Stimulated activated CD4-positive, alpha-beta T cell treated with anti-CD3 and anti-CD28 coated beads, Interleukin-4, amount 100 ng/mL, for 1 hour (primary cell): ENCODE data around the gene CD300E.
"Not testable (repeated sequence)": the region's sequence is repeated elsewhere in the genome, so short reads cannot be mapped to it uniquely, and the experiment has no call there.

Source experiments
- DNase-seq: peaks from one replicate; pipeline ENCODE4 v3.0.0-alpha.2; 2020

The CD300E gene, protein sequence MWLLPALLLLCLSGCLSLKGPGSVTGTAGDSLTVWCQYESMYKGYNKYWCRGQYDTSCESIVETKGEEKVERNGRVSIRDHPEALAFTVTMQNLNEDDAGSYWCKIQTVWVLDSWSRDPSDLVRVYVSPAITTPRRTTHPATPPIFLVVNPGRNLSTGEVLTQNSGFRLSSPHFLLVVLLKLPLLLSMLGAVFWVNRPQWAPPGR

DNA sequence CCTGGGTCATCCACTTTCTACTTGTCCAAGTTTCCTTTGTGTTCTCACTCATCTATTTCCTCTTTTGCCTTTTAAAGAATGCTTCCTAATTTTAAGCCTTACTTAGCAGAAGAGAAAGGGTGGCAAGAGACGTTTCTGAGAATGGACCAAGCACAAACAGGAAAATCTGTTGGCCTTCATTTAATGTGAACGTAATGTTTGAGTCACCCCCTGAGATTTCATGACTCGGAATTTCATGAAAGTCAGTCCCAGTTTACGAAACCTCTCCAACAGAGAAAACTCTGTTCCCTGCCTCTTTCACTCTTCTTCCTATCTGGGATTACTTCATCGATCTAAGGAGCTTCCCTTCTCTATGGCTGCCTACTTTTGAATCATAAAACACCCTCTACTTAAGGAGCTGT is at the start of gene CD300E:
CD300E (minus strand) TSS at position 46 of the 401 bp plus-strand sequence. CDS start 117 bp downstream, outside the sequence.
- DNase-seq, result no peak

DNA sequence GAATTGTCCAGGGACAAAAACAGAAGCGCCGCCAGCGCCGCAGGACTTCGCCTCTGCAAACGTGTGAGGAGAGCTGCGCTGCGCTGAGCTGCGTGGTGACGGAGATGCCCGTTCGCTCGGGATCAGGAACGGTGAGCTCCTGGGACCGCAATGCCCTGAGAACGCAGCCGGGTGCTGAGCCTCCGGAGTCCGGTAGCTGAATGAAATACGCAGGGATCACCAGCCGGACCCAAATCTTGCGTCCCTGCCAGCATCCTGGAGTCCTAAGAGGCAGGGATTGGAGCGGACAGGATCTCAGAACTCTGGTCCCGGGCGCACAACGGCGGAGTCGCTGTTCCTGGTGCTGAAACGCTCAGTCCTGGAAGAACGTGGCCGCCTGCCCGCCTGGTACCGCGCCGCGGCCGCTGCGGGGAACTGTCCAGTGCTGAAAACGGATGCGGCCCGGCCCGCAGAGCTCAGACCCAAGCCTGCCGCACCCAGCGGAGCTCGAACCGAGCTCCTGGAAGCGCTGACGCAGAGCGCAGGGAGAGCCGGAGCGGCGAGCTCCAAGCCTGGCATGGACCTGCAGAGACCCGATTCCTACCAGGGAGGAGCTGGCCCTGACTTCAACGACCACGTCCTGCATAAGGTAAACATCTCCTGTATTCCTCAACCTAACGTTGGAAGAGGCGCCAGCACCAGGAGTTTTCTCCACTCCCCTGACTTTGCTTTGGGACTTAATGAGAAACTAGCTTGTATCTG is 47.7 kb upstream of the CD300E start:
- DNase-seq, result peak; percentile 77

DNA sequence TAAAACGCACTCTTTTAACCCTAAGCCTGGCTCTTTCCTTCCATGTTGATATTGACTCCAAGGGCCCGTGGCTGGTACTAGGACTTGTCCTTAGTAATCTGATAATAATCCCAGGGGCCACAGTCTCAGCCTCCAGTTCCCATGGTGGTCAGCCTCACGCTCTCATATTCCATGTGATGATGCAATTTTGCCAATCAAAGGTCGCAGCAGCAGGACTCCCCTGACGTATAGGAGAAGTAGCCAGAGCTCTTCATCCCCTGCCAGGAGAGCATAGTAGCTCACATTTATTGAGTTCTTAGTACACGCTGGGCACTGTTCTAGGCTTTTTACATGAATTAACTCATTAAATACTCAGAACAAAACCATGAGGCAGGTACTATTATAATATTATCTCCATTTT is 46.8 kb upstream of the CD300E start:
- no peak for DNase-seq

DNA sequence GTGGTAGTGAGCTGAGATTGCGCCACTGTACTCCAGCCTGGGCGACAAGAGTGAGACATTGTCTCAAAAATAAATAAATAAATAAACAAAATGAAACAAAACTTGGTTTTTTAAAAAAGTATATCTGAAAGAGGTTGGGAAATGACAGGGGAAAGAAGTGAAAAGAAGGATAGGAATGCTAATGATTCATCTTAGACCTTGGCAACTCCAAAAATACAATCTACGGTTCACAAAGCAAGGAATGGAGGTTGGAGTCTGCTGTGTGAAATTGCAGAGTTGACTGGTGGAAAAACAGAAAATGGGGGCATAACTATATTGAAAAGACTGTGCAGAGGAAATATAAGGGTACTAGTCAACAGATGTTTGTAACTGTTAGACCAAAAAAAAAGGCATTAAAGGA is 40.0 kb upstream of the CD300E start:
- no peak for DNase-seq

DNA sequence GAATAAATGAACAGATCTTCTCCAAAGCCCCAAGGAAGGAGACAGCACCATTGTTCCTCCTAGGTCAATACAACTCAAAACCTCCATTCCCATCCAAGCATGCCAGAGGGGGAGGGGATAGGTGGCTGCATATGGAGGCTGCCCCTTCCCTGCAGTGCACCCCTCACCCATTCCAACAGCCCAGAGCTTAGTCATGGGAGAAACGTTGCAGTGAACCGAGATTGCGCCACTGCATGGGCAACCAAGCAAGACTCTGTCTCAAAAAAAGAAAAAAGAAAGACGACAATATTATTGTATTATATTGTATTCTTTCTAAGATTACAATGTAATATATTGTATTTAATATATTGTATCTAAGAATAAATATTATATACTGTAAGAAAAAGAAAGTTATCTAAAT is 36.4 kb upstream of the CD300E start:
- no peak for DNase-seq

DNA sequence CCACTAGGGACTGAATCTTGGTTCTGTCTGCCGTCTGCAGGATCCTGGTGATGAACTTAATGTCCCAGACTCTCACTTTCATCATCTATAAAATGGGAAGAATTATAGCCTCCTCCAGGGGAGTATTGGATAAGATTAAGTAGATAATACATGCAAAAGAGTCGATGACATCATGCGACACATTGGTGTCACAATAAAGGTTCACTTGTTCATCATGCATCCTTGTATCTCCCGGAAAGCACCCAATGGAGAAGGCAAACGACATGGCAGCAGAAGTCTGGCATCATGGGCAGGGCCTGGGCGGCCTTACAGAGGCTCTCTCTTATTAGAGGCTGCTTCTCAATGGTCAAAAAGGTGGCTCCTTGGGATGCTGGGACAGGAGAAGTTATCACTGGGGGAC is 35.1 kb upstream of the CD300E start:
- no peak for DNase-seq

DNA sequence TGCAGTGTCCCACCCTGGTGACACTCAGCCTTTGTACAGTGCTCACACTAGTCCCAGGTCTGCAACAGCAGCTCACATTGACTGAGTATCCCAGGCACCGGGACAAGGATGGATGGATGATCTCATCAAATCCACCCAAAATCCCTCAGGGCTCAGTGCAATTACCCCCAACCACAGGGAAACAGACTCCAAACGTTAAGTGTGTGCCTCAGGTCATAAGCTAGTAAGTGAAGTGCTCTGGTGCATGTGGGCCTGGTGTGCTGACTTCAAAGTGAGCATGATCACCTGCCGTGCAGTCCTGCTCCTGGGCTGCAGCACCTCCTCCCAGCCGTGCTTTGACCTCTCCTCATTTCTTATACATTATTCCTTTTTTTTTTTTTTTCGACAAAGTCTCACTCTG is 31.2 kb upstream of the CD300E start:
- DNase-seq, result no peak

DNA sequence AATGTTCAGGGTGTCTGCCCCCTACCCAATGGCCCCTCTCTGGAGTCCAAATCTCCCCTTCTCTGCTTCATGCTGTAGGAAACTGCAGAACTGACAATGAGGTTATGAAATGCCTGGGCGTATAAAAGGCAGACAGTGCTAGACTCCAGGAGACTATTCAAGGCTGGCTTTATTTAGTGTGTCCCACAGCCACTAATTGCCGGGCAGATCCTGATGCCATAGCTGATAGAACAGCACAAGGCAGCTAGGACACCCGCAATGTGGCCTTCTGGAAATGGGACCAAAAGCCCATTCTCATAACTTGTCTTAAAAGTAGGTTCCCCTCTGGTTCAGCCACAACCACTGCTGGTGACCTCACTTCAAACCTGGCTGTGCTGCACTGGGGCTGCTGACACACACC is 28.5 kb upstream of the CD300E start:
- DNase-seq, result no peak

DNA sequence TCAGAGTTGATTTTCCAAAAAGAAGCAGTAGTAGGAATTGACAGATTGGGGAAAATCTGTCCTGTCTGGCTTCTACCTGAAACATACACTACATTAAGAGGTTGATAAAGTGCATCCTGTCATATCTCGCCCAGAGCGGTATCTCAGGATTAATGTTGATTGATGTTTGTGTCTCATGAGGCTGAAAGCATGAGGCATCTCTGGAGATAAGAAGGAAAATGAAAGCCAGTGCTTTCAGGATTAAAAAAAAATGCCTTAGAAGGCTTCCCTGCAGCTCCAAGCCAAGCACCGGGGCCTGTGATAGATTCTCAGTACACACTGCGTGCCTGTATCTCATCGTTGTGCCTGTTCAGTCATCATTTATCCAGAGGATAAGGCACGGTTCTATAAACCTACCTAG is 26.4 kb upstream of the CD300E start:
- DNase-seq, result no peak

DNA sequence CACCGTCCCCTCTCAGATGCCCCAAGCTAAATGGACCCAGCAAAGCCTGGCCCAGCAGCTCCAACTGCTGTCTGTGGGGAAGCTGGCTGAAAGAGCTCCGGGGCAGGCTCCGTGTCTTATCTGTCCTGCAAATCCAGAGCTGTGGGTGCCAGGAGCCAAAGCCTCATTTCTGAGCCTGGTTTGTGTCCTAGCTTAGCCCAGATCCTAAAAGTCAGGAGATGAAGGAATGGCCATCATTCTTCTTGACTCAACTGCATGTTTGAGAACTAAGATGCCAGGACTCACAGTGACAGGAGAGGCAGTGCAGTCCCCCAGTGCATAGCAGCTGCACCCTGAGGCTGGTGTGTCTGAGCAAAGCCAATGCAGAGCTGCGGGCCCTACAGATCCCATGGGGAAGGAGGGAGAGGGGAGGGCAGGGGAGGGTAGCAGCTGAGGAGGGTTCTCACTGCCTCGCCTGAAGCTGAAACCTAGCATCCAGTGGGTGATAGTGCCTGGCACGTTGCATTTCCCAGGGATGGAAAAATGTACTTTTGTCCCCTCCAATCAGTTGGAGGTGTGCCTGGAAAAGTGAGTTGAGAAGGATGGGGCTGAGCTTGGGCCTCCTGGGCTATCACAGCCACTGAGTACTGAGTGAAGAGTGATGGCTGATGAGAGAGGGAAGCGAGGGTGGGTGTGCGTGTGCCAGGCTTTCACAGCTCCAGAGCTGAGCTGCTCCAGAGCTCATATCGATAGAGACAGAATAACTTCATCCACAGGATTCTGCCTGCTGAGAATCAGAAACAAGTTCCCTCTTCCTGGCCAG is 24.5 kb upstream of the CD300E start:
- no peak for DNase-seq

DNA sequence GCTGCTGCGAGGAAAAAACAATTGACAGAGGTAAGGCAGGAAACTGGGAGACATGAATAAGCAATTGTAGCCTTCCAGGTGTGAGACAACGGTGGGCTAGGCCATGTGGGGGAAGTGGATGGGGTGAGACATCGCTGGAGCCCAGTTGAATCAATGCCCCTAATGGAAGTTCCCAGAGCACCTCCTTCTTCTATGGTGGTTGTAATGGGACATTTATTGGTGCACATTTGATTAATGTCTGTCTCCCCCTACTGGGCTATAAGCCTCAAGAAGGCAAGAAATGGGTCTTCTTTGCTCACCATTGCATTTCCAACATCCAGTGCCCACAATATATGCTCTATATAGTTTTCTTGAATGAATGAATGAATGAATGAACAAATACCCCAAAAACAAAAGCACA is 22.7 kb upstream of the CD300E start:
- DNase-seq, result no peak

DNA sequence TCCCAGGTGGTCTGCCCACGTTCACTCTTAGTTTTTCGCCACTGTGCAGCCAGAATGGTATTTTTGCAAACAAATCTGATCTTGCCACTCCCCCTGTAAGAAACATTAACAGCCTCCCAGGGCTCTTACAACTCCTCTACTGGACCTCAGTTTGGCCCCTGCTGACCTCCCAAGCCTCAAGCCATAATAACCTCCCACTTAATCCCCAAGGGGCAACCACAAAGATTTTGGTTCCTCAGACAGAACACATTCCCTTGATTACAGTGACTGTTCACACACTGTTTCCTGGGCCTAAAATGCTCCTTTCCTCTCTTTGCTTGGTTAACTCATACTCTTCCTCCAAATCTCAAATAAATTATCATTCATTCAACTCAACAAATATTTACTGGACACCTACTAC is 21.5 kb upstream of the CD300E start:
- DNase-seq, result no peak

DNA sequence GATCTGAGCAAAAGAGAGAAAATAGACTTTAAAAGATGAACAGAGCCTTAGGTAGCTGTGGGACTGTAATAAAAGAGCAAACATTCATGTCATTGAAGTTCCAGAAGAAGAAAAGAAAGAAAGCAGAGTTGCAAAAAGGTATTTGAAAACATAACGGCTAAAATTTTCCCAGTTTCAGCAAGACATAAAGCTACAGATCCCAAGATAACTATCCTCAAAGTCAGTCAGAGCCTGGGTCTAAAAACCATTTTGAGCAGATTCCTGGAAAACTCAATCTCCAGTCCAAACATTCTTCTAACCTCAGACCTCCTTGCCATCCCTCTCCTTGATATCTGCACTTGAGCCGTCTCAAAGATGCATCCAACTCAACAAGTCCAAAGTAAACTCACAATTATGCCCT is 20.9 kb upstream of the CD300E start:
- no peak for DNase-seq

DNA sequence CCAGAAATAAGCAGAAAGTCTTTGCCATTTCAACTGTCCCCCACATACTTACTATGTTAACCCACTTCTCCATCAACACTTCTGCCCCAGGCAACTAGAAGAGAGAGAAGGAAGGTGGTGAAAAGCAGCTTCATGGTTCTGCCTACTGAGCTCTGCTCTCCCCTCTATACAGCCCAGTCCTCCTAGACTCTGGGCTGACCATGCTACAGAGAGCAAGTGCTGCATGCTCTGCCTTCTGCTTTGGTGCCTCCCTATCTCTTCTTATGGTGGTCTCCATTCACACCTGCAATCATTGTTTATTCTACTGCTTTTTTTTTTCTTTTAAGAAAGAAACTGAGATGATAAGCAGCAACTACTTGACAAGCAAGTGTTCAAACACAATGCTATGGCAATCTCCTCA is 20.3 kb upstream of the CD300E start:
- DNase-seq, result no peak

DNA sequence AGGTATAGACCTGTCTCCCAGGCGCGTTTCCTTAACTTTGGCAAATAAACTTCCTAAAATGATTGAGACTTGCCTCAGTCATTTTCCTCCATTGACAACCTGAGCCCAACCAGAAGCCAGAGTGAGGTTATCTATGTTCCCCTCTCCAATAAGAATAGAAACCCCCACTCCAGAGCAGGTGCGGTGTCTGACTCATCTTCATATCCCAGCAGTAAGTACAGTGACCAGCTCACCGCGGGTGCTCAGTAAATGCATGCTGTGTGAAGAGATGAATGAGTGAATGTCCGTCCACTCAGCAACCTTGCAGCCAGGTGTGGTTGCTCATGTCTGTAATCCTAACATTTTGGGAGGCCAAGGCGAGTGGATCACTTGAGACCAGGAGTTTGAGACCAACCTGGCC is 19.5 kb upstream of the CD300E start:
- DNase-seq, result no peak

DNA sequence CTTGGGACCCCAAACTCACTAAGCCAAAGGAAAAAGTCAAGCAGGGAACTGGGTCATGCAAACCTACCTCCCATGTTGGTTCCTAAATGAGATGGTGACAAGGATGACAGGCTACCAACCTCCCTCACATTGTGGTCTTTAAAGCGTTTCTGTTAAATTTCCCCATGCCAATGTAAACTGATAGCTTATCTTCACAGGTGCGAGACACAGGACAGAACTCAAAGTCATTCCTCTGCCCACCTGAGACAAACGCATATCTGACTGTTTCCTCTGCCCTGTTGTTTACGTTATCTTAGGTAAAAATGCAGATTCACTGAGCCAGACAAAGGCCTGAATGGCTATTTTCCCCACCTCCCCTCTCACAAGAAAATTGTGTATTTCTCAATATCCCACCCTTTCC is 19.0 kb upstream of the CD300E start:
- DNase-seq, result no peak

DNA sequence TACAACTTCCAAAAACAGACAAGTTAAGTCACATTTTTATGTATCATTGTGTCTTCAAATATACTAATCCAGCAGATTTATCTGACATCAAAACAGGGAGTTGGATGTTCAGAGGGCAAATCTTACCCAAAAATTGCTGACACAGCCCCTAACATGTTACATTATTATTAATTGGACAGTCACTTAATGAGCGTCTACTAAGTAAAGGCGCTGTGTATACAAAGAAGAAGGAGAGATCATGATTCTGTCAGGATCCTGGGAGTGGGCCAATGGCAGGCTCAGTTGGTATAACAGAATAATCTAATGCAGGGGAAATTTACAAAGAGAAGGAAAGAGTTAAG is 18.4 kb upstream of the CD300E start:
- no peak for DNase-seq

DNA sequence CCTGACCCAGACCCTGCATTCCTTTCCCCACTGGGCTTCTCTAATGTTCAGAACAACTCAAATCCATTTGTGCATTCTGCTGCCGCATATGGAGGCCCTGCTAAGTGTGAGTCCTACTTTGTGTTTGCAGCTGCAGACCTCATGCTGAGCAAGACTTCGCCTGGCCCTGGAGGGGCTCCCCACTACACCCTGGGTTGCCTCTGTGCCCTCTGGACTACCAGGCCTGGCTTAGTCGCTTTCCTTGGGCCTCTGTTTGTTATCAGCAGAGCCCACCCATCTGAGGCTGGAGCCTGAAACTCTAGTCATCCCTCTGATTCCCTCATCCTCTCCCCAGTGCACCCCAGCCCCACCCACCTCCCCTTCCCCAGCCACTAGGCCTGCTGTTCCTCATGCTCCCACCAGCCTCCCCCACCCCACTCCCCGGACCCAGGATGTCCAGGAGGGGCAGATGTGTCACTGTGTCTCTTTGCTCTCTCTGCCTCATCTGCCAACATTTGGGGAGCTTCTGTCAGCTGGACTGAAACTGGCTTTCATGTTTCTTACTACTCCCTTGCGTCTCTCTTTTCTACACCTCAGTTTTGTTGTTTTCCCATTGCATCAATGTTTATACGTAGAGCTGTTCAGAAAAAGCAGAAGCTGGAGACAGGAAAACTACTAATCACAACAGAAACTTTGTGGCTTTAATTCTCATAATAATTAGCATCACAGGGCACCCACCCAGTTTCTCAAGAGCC is 17.9 kb upstream of the CD300E start:
- no peak for DNase-seq

DNA sequence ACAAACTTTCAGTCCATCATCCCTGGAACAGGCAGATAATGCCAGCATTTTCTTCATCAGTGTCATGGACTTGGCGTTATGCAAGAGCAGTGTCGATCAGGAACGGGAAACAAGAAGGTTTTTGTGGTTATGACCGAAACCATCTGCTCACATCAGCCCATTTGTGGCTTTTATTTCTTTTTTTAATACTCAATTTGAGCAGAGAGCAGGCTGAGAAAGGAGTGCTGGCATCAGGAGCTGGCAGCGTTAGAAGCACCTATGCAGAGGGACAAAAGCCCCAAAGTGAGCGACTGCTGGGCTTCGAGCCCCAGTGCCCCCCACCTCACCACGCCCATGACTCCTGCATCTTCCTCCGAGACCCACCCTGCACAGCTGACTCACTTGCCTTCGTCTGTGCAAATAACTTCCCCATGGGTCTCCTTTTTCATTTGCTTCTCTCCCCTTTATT is 16.2 kb upstream of the CD300E start:
- DNase-seq, result no peak

DNA sequence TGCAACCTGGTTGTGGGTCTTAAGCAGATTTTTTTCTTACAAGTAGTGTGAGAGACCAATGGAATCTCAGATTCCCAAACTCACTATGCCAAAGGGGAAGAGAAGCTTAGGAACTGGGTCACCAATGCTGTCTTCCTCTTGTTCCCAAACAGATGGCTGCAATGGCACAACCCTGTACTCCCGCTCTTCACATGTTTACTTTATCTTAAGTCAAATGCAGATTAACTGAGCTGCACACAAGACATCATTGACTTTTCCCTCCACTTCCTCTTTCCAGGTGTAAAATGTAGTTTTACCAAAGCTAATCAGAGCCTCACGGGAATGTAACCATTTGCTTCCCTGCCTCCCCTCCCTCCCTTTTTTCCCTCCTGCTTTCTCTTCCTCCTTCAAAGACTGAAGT is 14.4 kb upstream of the CD300E start:
- no peak for DNase-seq

DNA sequence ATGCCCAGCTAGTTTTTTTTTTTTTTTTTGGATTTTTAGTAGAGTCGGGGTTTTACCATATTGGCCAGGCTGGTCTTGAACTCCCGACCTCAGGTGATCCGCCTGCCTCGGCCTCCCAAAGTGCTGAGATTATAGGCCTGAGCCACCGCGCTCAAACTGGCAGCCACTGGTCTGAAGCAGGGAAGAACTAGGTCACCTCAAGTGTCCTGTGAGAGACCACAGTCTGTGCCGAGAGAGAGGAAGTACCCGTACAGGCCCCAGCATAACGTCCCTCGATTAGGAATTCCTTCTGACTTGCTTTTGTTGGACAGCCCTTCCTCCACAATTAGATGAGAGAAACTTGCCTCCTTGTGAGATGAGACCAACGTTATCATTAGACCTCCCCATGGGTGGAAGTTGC is 13.7 kb upstream of the CD300E start:
- DNase-seq, result no peak

DNA sequence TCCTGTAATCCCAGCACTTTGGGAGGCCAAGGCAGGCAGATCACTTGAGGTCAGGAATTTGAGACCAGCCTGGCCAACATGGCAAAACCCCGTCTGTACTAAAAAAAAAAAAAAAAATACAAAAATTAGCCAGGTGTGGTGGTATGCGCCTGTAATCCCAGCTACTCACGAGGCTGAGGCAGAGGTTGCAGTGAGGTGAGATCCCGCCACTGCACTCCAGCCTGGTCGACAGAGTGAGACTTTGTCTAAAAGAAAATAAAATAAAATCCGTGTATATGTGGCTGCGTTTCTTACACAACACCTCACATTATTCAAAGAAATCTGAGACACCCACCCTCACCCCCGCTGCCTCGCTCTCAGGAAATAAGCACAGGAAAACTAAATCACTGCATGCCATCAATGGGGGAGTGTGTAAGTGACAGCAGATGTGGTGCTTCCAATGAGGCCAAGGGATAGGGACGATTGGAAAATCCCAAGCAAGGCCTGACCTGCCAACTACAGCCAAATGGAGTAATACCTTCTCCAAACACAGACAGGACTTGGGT is 13.1 kb upstream of the CD300E start:
- not testable (repeated sequence) for DNase-seq

DNA sequence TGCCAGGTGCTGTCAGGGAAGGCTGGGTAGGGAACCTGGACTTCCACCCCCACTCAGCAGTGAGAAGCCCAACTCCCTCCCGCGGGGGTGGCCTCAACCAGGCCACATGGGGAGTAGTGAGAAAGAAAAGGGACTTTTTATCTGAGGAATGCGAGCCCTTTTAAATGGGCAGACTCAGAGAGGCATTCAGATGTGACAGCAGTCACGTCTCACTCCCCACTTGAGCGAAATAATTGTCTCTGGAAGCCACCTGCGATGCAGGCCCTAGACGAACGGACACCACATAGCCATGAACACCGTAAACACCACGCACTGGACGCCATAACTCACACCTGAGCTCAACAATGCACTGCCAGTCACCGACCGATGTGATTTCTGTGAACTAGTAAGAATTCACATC is 11.9 kb upstream of the CD300E start:
- DNase-seq, result no peak
